HG02852 (cell line): Measurements from ENCODE around the gene IL36A.

ENCODE experiments used
- ATAC-seq: cut with Tn5 transposase; IDR thresholded peaks from one replicate; pipeline ENCODE4 v1.9.1; 2021; ENCODE audit warnings: mild to moderate bottlenecking, moderate library complexity; ENCODE audit not compliant: unreplicated experiment

The IL36A gene

DNA sequence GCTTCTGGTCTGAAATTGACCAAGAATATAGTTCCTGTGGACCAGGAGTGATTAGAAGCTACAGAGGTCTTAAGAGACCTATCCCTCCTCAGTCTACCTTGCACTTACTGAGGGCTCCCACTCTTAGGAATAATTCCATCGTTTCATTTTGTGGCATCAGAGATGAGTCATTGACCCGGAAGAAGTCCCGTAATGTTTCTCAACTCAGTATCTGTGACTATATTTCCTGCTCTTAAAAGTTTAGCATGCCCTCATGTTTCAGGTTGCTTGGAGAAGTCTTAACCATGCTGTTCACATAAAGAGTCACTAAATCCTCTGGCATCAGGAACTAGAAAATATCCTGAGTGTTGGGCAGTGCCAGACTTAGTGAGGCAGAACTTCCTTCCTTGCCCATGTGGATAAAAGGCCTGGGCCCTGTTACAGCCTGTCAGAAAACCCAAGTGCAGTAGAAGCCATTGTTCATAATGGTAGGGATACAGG, at the start of gene IL36A:
IL36A (plus strand) TSS at position 430 of the 480 bp plus-strand sequence. CDS start 413 bp downstream, outside the sequence.
- ATAC-seq, result no peak

- no peak for ATAC-seq
These were observed 47.7 kb upstream of the IL36A start for GRCh38 chr2:112957511-112957910.

DNA sequence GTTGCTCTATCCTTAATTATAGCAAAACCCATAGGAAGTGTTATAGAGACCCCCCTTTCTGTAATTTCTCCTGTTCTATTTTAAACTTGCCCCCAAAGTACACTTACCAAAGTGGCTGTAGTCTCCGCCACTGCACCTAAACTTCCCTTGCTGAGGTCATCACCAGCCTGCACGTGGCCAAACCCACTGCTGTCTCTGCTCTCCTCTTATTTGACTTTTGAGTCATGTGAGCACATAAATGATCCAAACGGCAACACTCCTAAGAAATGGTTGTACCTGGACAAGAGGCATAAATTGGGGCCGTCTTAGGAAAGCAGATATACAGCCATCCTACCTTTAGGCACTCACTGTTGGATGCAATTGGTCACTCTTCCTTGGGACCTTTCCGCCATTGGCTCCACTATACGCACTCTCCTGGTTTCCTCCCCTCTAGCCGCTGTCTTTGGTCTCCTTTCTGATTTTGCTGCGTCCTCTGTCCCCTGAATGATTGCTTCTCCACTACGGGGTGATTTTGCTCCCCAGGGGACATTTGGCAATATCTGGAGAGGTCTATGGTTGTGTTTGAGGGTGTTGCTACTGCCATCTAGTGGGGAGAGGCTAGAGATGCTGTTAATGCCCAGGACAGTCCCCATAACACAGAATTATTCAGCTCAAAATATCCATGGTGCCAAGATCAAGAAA, 46.7 kb upstream of the IL36A start:
- no peak for ATAC-seq

GRCh38 chr2:112959109-112959812, 46.0 kb upstream of the IL36A start:
- ATAC-seq, result no peak

- ATAC-seq, result no peak
These were observed 44.9 kb upstream of the IL36A start for GRCh38 chr2:112960230-112960825.

DNA sequence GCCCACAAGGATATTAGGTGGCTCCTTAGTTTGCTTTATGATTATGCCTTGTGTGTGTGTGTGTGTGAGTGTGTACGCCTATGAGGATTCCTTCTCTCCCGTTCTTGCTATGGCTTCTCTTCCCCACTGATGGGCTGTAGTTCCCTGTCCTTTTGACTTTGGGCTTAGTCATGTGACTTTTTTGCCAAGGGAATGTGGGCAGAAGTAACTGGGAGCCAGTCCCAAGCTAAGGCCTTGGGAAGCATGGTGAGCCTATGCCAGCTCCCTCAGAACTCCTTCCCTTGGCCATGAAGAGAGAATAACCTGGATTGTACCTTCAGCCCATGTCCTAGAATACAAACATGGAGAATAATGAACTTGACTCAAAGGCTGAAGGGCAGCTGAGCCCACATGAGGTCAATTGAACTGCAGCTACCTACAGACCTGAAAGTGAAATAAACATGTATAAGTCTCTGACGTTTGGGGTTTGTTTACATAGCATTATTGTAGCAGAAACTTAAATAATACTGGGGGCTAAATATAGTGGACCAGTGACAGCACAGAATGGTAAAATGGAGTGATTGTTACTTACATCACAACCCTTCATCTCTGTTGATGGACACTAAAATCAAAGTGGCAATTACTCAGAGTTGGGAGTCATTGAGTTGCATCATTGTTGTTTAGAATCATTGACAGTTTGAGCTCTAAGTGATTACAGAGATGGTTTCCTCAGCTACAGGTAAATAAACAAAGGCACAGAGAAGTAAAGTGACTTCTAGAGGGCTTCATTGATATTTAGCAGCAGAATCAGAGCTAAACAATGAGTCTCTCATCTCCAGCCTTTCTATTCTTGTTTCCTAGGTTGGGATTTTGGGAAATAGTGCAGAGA, 42.7 kb upstream of the IL36A start:
- no peak for ATAC-seq

GRCh38 chr2:112967023-112967422, 38.2 kb upstream of the IL36A start:
- ATAC-seq, result no peak

DNA sequence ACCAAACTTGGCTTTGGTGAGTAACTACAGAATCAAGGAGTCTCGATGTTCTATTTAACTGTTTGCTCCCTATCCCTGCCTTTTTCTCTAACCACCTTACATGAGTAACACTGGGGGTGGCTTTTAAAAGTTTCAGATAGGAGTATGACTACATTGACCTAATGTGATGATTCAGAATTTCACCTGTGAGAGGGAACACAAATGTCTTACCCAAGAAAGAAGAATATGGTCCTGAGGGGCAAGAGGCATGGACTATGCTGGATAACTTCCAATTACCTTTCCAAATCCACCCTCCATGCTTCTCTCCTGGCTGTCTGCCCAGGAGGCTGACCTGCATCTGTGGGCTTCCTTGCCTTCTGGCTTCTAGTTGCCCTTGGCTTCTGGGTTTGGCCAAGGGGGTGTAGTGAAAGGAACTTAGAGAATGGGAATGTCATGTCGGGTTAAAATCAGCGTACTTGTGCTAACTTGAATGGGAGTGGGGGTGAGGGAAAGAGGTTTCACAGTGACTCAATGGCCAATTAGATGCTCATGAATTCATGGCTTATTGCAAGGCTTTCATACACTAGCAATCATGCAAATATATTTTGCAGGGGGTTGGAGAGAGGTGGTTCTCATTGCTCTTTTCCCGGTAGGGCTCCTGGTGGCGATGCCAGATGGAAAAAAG, 32.7 kb upstream of the IL36A start:
- ATAC-seq, result no peak

GRCh38 chr2:112973156-112973555, 32.1 kb upstream of the IL36A start:
- ATAC-seq, result no peak

DNA sequence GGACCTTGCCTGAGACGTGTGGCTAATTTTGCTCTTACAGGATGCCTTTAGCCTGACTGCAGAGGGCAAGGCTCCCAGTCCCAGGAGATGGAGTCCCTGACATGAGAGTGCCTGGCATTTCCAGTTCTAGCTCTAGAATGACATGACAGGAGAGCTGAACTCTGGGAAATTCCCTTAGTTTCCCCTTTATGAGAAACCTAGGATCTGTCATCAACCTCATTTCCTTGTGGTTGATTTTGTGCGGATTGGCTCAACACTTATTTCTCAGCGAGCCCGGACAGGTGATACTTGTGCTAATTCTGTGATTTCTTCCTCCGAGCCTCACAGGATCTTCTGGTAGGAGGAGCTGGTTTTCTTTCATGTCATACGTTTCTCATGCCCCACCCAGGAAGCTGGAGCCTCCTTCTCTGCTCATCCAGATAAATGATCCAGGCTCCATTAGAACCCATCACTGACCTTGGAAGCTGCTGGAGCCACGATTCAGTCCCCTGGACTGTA, 27.7 kb upstream of the IL36A start, which contains the start of gene IL36G:
IL36G (plus strand) TSS at position 448 of the 498 bp plus-strand sequence. CDS start 633 bp downstream, outside the sequence.
- ATAC-seq, result no peak

- ATAC-seq, result no peak
These were observed 25.5 kb upstream of the IL36A start for GRCh38 chr2:112979731-112980130.

- ATAC-seq, result no peak
These were observed 24.7 kb upstream of the IL36A start for GRCh38 chr2:112980537-112980936.

- ATAC-seq, result no peak
These were observed 20.2 kb upstream of the IL36A start for GRCh38 chr2:112985090-112985489.

DNA sequence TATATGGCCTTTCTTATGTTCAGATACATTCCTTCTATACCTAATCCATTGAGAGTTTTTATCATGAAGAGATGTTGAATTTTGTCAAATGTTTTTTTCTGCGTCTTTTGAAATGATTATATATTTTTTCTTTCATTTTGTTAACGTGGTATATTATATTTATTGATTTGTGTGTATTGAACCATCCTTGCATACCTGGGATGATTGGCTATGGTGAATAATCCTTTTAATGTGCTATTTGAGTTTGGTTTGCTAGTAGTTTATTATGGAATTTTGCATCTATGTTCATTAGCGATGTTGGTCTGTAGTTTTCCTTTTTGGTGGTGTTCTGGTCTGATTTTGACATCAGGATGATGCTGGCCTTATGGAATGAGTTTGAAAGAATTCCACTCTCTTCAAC, 15.6 kb upstream of the IL36A start:
- ATAC-seq, result no peak

DNA sequence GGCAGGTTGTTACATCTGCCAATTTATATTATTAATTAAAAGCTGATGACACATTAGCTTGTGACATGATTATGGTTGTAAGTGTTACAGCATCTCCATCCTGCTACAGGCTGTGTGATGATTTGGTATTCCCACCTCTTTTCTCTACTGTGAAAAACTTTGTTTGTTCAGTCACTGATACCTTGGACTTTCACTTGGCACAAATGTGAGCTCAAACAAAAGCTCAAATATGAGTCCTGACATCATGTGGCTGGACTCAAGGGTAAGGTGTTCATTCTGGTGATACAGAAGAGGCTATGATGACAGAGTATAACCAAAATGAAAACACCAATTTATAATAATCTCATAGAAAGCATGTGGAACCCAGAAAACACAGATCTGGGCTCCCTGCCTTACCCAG, 11.4 kb upstream of the IL36A start:
- no peak for ATAC-seq

DNA sequence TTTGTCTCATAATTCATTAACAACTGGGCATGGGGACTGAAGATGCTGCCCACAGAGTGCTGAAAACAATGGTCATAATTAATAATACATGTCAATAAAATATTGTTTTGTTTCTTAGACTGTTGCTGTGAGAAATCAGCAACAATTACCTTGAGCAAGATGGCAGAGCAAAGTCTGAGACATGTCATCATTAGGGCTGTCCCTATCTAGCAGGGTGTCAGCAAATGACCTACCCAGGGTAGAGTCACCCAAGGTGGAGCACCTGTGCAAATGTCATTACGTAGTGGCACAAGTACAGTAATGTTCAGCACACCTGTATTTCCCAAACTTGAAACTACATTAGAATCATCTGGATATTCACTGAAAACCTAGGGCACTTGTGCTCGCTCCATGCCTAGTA, 10.6 kb upstream of the IL36A start:
- ATAC-seq, result no peak

GRCh38 chr2:112995346-112995920, 9.8 kb upstream of the IL36A start:
- no peak for ATAC-seq

- ATAC-seq, result no peak
These were observed 8.6 kb upstream of the IL36A start for GRCh38 chr2:112996635-112997034.

GRCh38 chr2:112997151-112997550, 8.1 kb upstream of the IL36A start:
- ATAC-seq, result no peak

DNA sequence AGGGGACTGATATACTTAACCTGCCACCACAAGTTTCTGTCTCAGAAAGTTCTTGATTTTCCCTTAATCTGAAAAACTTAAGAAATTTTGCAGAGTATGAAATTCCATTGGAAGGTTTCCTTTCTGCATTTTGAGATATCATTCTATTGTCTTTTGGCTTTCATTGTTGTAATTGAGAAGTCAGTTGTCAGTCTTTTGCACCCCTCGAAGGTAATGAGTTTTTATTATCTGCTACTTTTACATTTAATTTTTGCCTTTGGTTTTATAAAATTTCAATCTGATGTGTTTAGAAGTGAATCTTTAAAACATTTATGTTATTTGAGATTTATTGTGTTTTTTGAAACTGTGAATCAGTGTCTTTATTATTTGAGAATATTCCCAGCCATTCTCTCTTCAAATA, 4.8 kb upstream of the IL36A start:
- ATAC-seq, result no peak
